H9 (cell line): ENCODE results near the gene ZNF775. TPM values are rescaled to one million over a fixed set of nuclear protein-coding genes. Genes with fewer than 3 reads are reported as not detected.
A peak's percentile ranks its signal among the peaks of the same experiment; 100 is the strongest.

Source experiments
- DNase-seq: peaks from one replicate; pipeline ENCODE4 v3.0.0-alpha.2; 2017
- H2AFZ ChIP-seq: one replicate; pipeline ENCODE4 v1.6.1; 2013; ENCODE audit warnings: mild to moderate bottlenecking, low read length, control low read depth, moderate library complexity
- H2AK5ac ChIP-seq: 2 replicates; pipeline ENCODE4 v1.6.1; 2013; ENCODE audit warnings: low read length, control low read depth, mixed read lengths; ENCODE audit not compliant: insufficient read length
- H2BK120ac ChIP-seq: one replicate; pipeline ENCODE4 v1.6.1; 2013; ENCODE audit warnings: low read depth, mild to moderate bottlenecking, low read length, control low read depth, inconsistent platforms; ENCODE audit not compliant: poor library complexity, severe bottlenecking
- H2BK12ac ChIP-seq: 2 replicates; pipeline ENCODE4 v1.6.1; 2013; ENCODE audit warnings: low read length, control low read depth, mixed read lengths, low read depth; ENCODE audit not compliant: insufficient read length
- H2BK15ac ChIP-seq: 2 replicates; pipeline ENCODE4 v1.6.1; 2013; ENCODE audit warnings: low read depth, low read length, control low read depth
- H2BK20ac ChIP-seq: one replicate; pipeline ENCODE4 v1.6.1; 2013; ENCODE audit warnings: low read depth, mild to moderate bottlenecking, low read length, control low read depth, inconsistent platforms; ENCODE audit not compliant: poor library complexity, severe bottlenecking
- H2BK5ac ChIP-seq: 2 replicates; pipeline ENCODE4 v1.6.1; 2013; ENCODE audit warnings: low read length, control low read depth, mixed read lengths; ENCODE audit not compliant: insufficient read length
- H3K14ac ChIP-seq: 2 replicates; pipeline ENCODE4 v1.6.1; 2013; ENCODE audit warnings: low read length, control low read depth; ENCODE audit not compliant: insufficient read depth
- H3K18ac ChIP-seq: 2 replicates; pipeline ENCODE4 v1.6.1; 2013; ENCODE audit warnings: low read depth, mild to moderate bottlenecking, mixed read lengths, low read length, control low read depth; ENCODE audit not compliant: insufficient read length
- H3K23ac ChIP-seq: 2 replicates; pipeline ENCODE4 v1.6.1; 2013; ENCODE audit warnings: low read length, control low read depth, mixed read lengths, low read depth; ENCODE audit not compliant: insufficient read length
- H3K23me2 ChIP-seq: 2 replicates; pipeline ENCODE4 v1.6.1; 2013; ENCODE audit warnings: low read depth, mild to moderate bottlenecking, mixed read lengths, low read length, control low read depth; ENCODE audit not compliant: insufficient read length, poor library complexity, severe bottlenecking
- H3K27ac ChIP-seq: 2 replicates; pipeline ENCODE4 v1.5.1; 2013; ENCODE audit warnings: low read length, control low read depth, mixed read lengths, low read depth; ENCODE audit not compliant: insufficient read length
- H3K27me3 ChIP-seq: 2 replicates; pipeline ENCODE4 v1.6.1; 2013; ENCODE audit warnings: low read length, control low read depth, inconsistent platforms; ENCODE audit not compliant: insufficient read depth
- H3K4ac ChIP-seq: 2 replicates; pipeline ENCODE4 v1.6.1; 2013; ENCODE audit warnings: low read depth, mild to moderate bottlenecking, control low read depth, inconsistent platforms, low read length, moderate library complexity
- H3K4me1 ChIP-seq: 2 replicates; pipeline ENCODE4 v1.6.1; 2013; ENCODE audit warnings: low read length, control low read depth, inconsistent platforms; ENCODE audit not compliant: insufficient read depth
- H3K4me2 ChIP-seq: 2 replicates; pipeline ENCODE4 v1.6.1; 2013; ENCODE audit warnings: low read length, control low read depth, mixed read lengths; ENCODE audit not compliant: insufficient read length, insufficient read depth
- H3K56ac ChIP-seq: 2 replicates; pipeline ENCODE4 v1.6.1; 2013; ENCODE audit warnings: low read depth, mild to moderate bottlenecking, mixed read lengths, low read length, control low read depth; ENCODE audit not compliant: insufficient read length
- H3K79me1 ChIP-seq: 2 replicates; pipeline ENCODE4 v1.6.1; 2013; ENCODE audit warnings: low read depth, mild to moderate bottlenecking, moderate library complexity, low read length, control low read depth, inconsistent platforms; ENCODE audit not compliant: insufficient read depth, poor library complexity, severe bottlenecking
- H3K79me2 ChIP-seq: 2 replicates; pipeline ENCODE4 v1.6.1; 2013; ENCODE audit warnings: low read length, control low read depth, inconsistent platforms; ENCODE audit not compliant: insufficient read depth
- H3K9ac ChIP-seq: 2 replicates; pipeline ENCODE4 v1.6.1; 2013; ENCODE audit warnings: low read length, control low read depth, mixed read lengths; ENCODE audit not compliant: insufficient read length; ENCODE audit errors: extremely low read depth
- H3K9me3 ChIP-seq: one replicate; pipeline ENCODE4 v1.6.1; 2013; ENCODE audit warnings: low read depth, low read length, inconsistent platforms; ENCODE audit not compliant: control insufficient read depth
- H3T11ph ChIP-seq: one replicate; pipeline ENCODE4 v1.6.1; 2013; ENCODE audit warnings: mild to moderate bottlenecking, low read length, control low read depth, inconsistent platforms
- H4K20me1 ChIP-seq: one replicate; pipeline ENCODE4 v1.6.1; 2013; ENCODE audit not compliant: control insufficient read depth, insufficient read length, insufficient read depth
- H4K5ac ChIP-seq: 2 replicates; pipeline ENCODE4 v1.6.1; 2013; ENCODE audit warnings: low read depth, mild to moderate bottlenecking, mixed read lengths, low read length, control low read depth; ENCODE audit not compliant: insufficient read length
- H4K8ac ChIP-seq: replicated peaks from 2 replicates; pipeline ENCODE4 v1.6.1; 2013; ENCODE audit warnings: low read length, control low read depth, mixed read lengths, low read depth; ENCODE audit not compliant: insufficient read length
- H4K91ac ChIP-seq: 2 replicates; pipeline ENCODE4 v1.6.1; 2013; ENCODE audit warnings: low read depth, mild to moderate bottlenecking, moderate library complexity, mixed read lengths, low read length, control low read depth; ENCODE audit not compliant: insufficient read length
- H3K27ac Mint-ChIP-seq, 3 experiments: 2 replicates in 2 of 3; 3 replicates in 1 of 3; pipeline ENCODE4 v1.8.0; 2020 to 2021; ENCODE audit warnings: mixed read lengths in 3 of 3, mild to moderate bottlenecking in 1 of 3, moderate library complexity in 1 of 3
- H3K27me3 Mint-ChIP-seq: 2 replicates; pipeline ENCODE4 v1.8.0; 2021; ENCODE audit warnings: low read depth, mild to moderate bottlenecking, moderate library complexity, mixed read lengths
- H3K36me3 Mint-ChIP-seq, 3 experiments: 2 replicates in 2 of 3; 3 replicates in 1 of 3; pipeline ENCODE4 v1.8.0; 2020 to 2021; ENCODE audit warnings: low read depth in 3 of 3, mixed read lengths in 3 of 3; ENCODE audit not compliant: insufficient read depth in 1 of 3
- H3K4me1 Mint-ChIP-seq, 2 experiments: 2 replicates each; pipeline ENCODE4 v1.8.0; 2020; ENCODE audit warnings: mixed read lengths in 2 of 2
- H3K4me3 Mint-ChIP-seq, 2 experiments: 2 replicates in 1 of 2; 3 replicates in 1 of 2; pipeline ENCODE4 v1.8.0; 2020 to 2021; ENCODE audit warnings: mild to moderate bottlenecking in 2 of 2, mixed read lengths in 2 of 2, moderate library complexity in 1 of 2
- H3K9me3 Mint-ChIP-seq, 2 experiments: 2 replicates in 1 of 2; 3 replicates in 1 of 2; pipeline ENCODE4 v1.8.0; 2020; ENCODE audit warnings: mild to moderate bottlenecking in 2 of 2, mixed read lengths in 2 of 2, moderate library complexity in 1 of 2
- CTCF ChIP-seq: fragments of 200-600 bp; sonication (generic); conservative IDR thresholded peaks from 3 replicates; pipeline ENCODE4 v1.8.0; 2021; ENCODE audit warnings: antibody characterized with exemption, mild to moderate bottlenecking
- WGBS: extraction: QIAGEN DNeasy Blood & Tissue Kit; methylation state at CpG from one replicate; pipeline ENCODE4 v1.1.7; 2013; ENCODE audit warnings: missing lambda C conversion rate, low lambda C conversion rate, mixed read lengths; ENCODE audit not compliant: insufficient read length; ENCODE audit errors: extremely low coverage; 5-methylcytosine and 5-hydroxymethylcytosine counted together
- total RNA-seq: library from RNA; stranded (reverse); gene quantifications from 2 replicates; pipeline ENCODE4 v1.2.1, GENCODE V29; 2021

The ZNF775 gene
- total RNA-seq, 1 experiment from 2014 or later: 10.5 TPM

- DNase-seq: peak; percentile 40
- Mint-ChIP-seq H3K4me1 (peaks cover 42 to 52% of the 10 kb centered on the region in 2 experiments), H3K27ac (peak overlapping the region in 2 of 3 experiments; percentile 20 to 77; a peak in 4 of 7 replicates), H3K27me3 (peaks cover 1% of the 10 kb centered on the region), H3K4me3 (peak overlapping the region in 1 of 2 experiments; percentile 49; a peak in 1 of 5 replicates), H3K9me3 (peaks cover 4 to 7% of the 10 kb centered on the region in 2 experiments; a peak in 3 of 5 replicates), H3K36me3 (peaks cover 0 to 4% (median 0%) of the 10 kb centered on the region in 3 experiments; a peak in 1 of 7 replicates)
- Histone ChIP-seq H2BK120ac (no peak overlapping the region), H4K8ac (no peak overlapping the region), H2BK15ac (no peak overlapping the region), H3K9ac (no peak overlapping the region), H3K18ac (no peak overlapping the region), H3K14ac (no peak overlapping the region), H4K91ac (no peak overlapping the region), H3K4ac (no peak overlapping the region), H3K4me1 (0 out of 2 replicates have a peak, but pooled peaks cover 3% of the 10 kb centered on the region), H3K79me1 (no peaks in the 10 kb centered on the region), H3K4me2 (no peak overlapping the region), H2AK5ac (no peak overlapping the region), H3K23me2 (no peaks in the 10 kb centered on the region), H3K27ac (no peak overlapping the region), H4K20me1 (no peaks in the 10 kb centered on the region), H2BK5ac (no peak overlapping the region), H3K79me2 (no peaks in the 10 kb centered on the region), H3K23ac (no peak overlapping the region), H4K5ac (no peak overlapping the region), H2BK12ac (no peak overlapping the region), H3K27me3 (no peaks in the 10 kb centered on the region), H3T11ph (no peak overlapping the region), H2BK20ac (no peak overlapping the region), H2AFZ (no peak overlapping the region), H3K56ac (no peak overlapping the region), H3K9me3 (no peaks in the 10 kb centered on the region)
- TF ChIP-seq CTCF: no peak
- WGBS: no CpG with 5 or more reads among the region's 7 CpGs
Observed at GRCh38 chr7:150361402-150361801, 17.7 kb upstream of the ZNF775 start.
